GM23248 (cell line): ENCODE measurements around the gene ACAA1. TPM values are rescaled to one million over a fixed set of nuclear protein-coding genes. Genes with fewer than 3 reads are reported as not detected.
"Not testable (repeated sequence)": the region's sequence is repeated elsewhere in the genome, so short reads cannot be mapped to it uniquely, and the experiment has no call there.

ENCODE experiments used
- DNase-seq: peaks from one replicate; pipeline ENCODE4 v3.0.0-alpha.2; 2015
- H2AFZ ChIP-seq: fragments of 200-600 bp; sonication (generic); 2 replicates; pipeline ENCODE4 v1.6.1; 2016; ENCODE audit warnings: antibody characterized with exemption
- H3F3A ChIP-seq: fragments of 200-600 bp; sonication (generic); 2 replicates; pipeline ENCODE4 v1.6.1; 2016; ENCODE audit warnings: mild to moderate bottlenecking, antibody characterized with exemption, mixed run types; ENCODE audit not compliant: insufficient read depth
- H3K27ac ChIP-seq: fragments of 200-600 bp; sonication (generic); 2 replicates; pipeline ENCODE4 v1.5.1; 2016; ENCODE audit warnings: mild to moderate bottlenecking
- H3K27me3 ChIP-seq: fragments of 200-600 bp; sonication (generic); replicated peaks from 2 replicates; pipeline ENCODE4 v1.6.1; 2016; ENCODE audit warnings: mild to moderate bottlenecking; ENCODE audit not compliant: insufficient read depth
- H3K36me3 ChIP-seq: fragments of 200-600 bp; sonication (generic); 2 replicates; pipeline ENCODE4 v1.6.1; 2016; ENCODE audit warnings: low read depth, mild to moderate bottlenecking
- H3K4me1 ChIP-seq: fragments of 200-600 bp; sonication (generic); 2 replicates; pipeline ENCODE4 v1.6.1; 2016; ENCODE audit warnings: mild to moderate bottlenecking; ENCODE audit not compliant: insufficient read depth
- H3K4me2 ChIP-seq: fragments of 200-600 bp; sonication (generic); one replicate; pipeline ENCODE4 v1.6.1; 2016; ENCODE audit warnings: mild to moderate bottlenecking; ENCODE audit not compliant: unreplicated experiment
- H3K4me3 ChIP-seq: fragments of 200-600 bp; sonication (generic); 2 replicates; pipeline ENCODE4 v1.5.1; 2016; ENCODE audit warnings: mild to moderate bottlenecking
- H3K79me2 ChIP-seq: fragments of 200-600 bp; sonication (generic); 2 replicates; pipeline ENCODE4 v1.6.1; 2016; ENCODE audit warnings: mild to moderate bottlenecking; ENCODE audit not compliant: insufficient read depth
- H3K9ac ChIP-seq: fragments of 200-600 bp; sonication (generic); 2 replicates; pipeline ENCODE4 v1.6.1; 2016; ENCODE audit warnings: mild to moderate bottlenecking
- H3K9me2 ChIP-seq: fragments of 200-600 bp; sonication (generic); 2 replicates; pipeline ENCODE4 v1.6.1; 2016; ENCODE audit warnings: mixed run types, mild to moderate bottlenecking, moderate library complexity; ENCODE audit not compliant: insufficient read depth
- H3K9me3 ChIP-seq: fragments of 200-600 bp; sonication (generic); one replicate; pipeline ENCODE4 v1.6.1; 2017; ENCODE audit warnings: low read depth
- H4K20me1 ChIP-seq: fragments of 200-600 bp; sonication (generic); 2 replicates; pipeline ENCODE4 v1.6.0; 2016; ENCODE audit not compliant: insufficient read depth
- EZH2 ChIP-seq: fragments of 200-600 bp; sonication (generic); IDR thresholded peaks from 2 replicates; pipeline ENCODE4 v1.6.1; 2018; ENCODE audit warnings: antibody characterized with exemption, mild to moderate bottlenecking; ENCODE audit not compliant: insufficient read depth, poor library complexity, severe bottlenecking
- EZH2phosphoT487 ChIP-seq: fragments of 200-600 bp; sonication (generic); IDR thresholded peaks from 2 replicates; pipeline ENCODE4 v1.6.1; 2018; ENCODE audit warnings: antibody characterized with exemption, moderate library complexity, mild to moderate bottlenecking, low read depth; ENCODE audit not compliant: insufficient read depth
- WGBS, 2 experiments: methylation state at CpG; one replicate each; pipeline ENCODE4 v1.1.6; 2015 to 2017; ENCODE audit warnings: low lambda C conversion rate in 2 of 2, low coverage in 1 of 2; ENCODE audit errors: missing lambda C conversion rate in 2 of 2; 5-methylcytosine and 5-hydroxymethylcytosine counted together
- in situ Hi-C: fragments of 300-500 bp; cut with MboI; formaldehyde crosslinking; loops from 2 replicates; pipeline ENCODE4 v1.15.0; 2020
- polyA plus RNA-seq: library from polyadenylated mRNA; unstranded; fragments of >200 nt; fragmentation: Nextera tagmentation; extraction: Ambion mirVana; gene quantifications from 2 replicates; pipeline ENCODE4 v1.2.1, GENCODE V29; 2016
- total RNA-seq: library from RNA; depleted of rRNA; stranded (reverse); fragments of >200 nt; shearing (Covaris generic); gene quantifications from 2 replicates; pipeline ENCODE4 v1.2.3, GENCODE V29; 2014

Gene ACAA1
- total and polyA plus RNA-seq, 2 experiments from 2014 or later: 32.9 to 50.5 TPM

- H3K9me2 ChIP-seq: no peaks in the 10 kb centered on the region
- H3K9ac ChIP-seq: no peak overlapping the region
- no peaks in the 10 kb centered on the region for H3K36me3 ChIP-seq
- DNase-seq: no peak
- no peak overlapping the region for H3K27ac ChIP-seq
- no peaks in the 10 kb centered on the region for H3K9me3 ChIP-seq
- 65 to 69% methylated on average over 11 of the region's 11 CpGs for WGBS, 2 experiments
- no peak overlapping the region for H3K4me3 ChIP-seq
- in situ Hi-C loops: no loop called here
- H4K20me1 ChIP-seq: no peaks in the 10 kb centered on the region
- H3K27me3 ChIP-seq: no peaks in the 10 kb centered on the region
- no peaks in the 10 kb centered on the region for H3K4me1 ChIP-seq
- H2AFZ ChIP-seq: no peak overlapping the region
- no peak overlapping the region for H3K4me2 ChIP-seq
- H3K79me2 ChIP-seq: no peaks in the 10 kb centered on the region
- TF ChIP-seq EZH2phosphoT487 (no peak), EZH2 (no peak)
- peaks cover 4% of the 10 kb centered on the region; the same call in 1 of the 2 replicates for H3F3A ChIP-seq
These were observed 48.5 kb downstream of the ACAA1 start for GRCh38 chr3:38088126-38089078.

GRCh38 chr3:38087278-38087677, 49.6 kb downstream of the ACAA1 start:
- H3K4me3 ChIP-seq, H2AFZ ChIP-seq, H3K9me2 ChIP-seq, DNase-seq, H3F3A ChIP-seq, H3K27me3 ChIP-seq, H3K4me1 ChIP-seq, H3K36me3 ChIP-seq, in situ Hi-C loops, H3K9me3 ChIP-seq, H3K4me2 ChIP-seq, H3K79me2 ChIP-seq, H3K9ac ChIP-seq, H4K20me1 ChIP-seq, H3K27ac ChIP-seq: not testable (repeated sequence)

- Histone ChIP-seq H3F3A (peaks cover 4% of the 10 kb centered on the region; the same call in 1 of the 2 replicates), H3K4me2 (no peak overlapping the region), H2AFZ (no peak overlapping the region), H3K9ac (no peak overlapping the region), H3K27ac (no peak overlapping the region), H3K4me1 (no peaks in the 10 kb centered on the region), H4K20me1 (no peaks in the 10 kb centered on the region), H3K27me3 (no peaks in the 10 kb centered on the region), H3K4me3 (no peak overlapping the region), H3K79me2 (no peaks in the 10 kb centered on the region), H3K9me3 (no peaks in the 10 kb centered on the region), H3K36me3 (no peaks in the 10 kb centered on the region), H3K9me2 (no peaks in the 10 kb centered on the region)
- 71 to 74% methylated on average over 3 of the region's 3 CpGs for WGBS, 2 experiments
- in situ Hi-C loops: no loop called here
- no peak for DNase-seq
- TF ChIP-seq EZH2phosphoT487 (no peak), EZH2 (no peak)
These were observed 50.4 kb downstream of the ACAA1 start for GRCh38 chr3:38086496-38086895.

- WGBS, 2 experiments: 88 to 100% methylated on average over 1 of the region's 1 CpG
- Histone ChIP-seq H2AFZ (no peak overlapping the region), H3K9me2 (no peaks in the 10 kb centered on the region), H3K9ac (no peak overlapping the region), H3K27ac (no peak overlapping the region), H4K20me1 (no peaks in the 10 kb centered on the region), H3K9me3 (no peaks in the 10 kb centered on the region), H3K4me1 (no peaks in the 10 kb centered on the region), H3K36me3 (no peaks in the 10 kb centered on the region), H3K4me2 (no peak overlapping the region), H3K79me2 (no peaks in the 10 kb centered on the region), H3K4me3 (no peak overlapping the region), H3F3A (peaks cover 4% of the 10 kb centered on the region; the same call in 1 of the 2 replicates), H3K27me3 (no peaks in the 10 kb centered on the region)
- TF ChIP-seq EZH2 (no peak), EZH2phosphoT487 (no peak)
- DNase-seq: no peak
- in situ Hi-C loops: no loop called here
These were observed 51.0 kb downstream of the ACAA1 start for GRCh38 chr3:38085943-38086324.
